GM12875 (cell line): Measurements from ENCODE around the gene RNF121.
A peak's percentile ranks its signal among the peaks of the same experiment; 100 is the strongest.
"Not testable (repeated sequence)": the region's sequence is repeated elsewhere in the genome, so short reads cannot be mapped to it uniquely, and the experiment has no call there.

Experiments used
- H3K4me3 ChIP-seq: one replicate; pipeline ENCODE4 v1.5.1; 2011; ENCODE audit warnings: low read depth, low read length, control low read depth
- CTCF ChIP-seq: IDR thresholded peaks from 2 replicates; pipeline ENCODE4 v1.5.1; 2011; ENCODE audit warnings: low read depth, mild to moderate bottlenecking, control low read depth, inconsistent platforms, low read length, moderate library complexity, borderline replicate concordance; ENCODE audit not compliant: insufficient read depth

The RNF121 gene

DNA sequence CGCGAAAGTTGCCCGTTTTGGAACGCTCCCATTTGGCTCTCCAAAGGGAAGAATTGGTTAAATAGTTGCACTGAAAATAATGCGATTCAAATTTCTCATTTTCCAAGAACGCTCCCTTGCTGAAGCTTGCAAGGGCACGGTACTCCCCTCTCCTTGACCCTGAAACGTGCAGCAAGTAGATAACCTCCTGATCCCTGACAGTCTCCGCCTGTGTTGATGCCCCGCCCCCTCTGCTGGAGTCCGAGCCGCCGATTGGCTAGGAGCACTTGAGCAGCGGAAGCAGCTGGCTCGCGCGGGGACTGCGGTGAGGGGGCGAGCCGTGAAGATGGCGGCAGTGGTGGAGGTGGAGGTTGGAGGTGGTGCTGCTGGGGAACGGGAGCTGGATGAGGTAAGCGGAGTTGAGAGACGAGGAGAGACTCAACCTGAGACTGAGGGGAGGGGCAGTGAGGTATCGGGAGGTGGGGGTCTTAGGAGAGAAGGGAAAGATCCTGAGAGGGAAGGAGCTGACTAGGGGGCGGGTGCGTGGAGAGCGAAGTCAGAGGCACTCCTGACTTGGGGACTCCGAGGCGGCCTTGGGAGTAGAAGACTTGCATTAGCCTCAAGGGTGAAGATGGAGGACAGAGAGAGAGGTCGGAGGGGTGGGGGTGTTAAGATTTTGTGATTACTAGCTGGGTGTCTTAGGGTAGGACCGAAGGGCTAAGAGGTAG is at the start of gene RNF121:
TSS of gene RNF121 (plus strand) at position 310 of the 707 bp plus-strand sequence. CDS start at position 326, 16 bp downstream.
- TF ChIP-seq CTCF: no peak
- H3K4me3 ChIP-seq: peak within 1 kb of the TSS; percentile 58

DNA sequence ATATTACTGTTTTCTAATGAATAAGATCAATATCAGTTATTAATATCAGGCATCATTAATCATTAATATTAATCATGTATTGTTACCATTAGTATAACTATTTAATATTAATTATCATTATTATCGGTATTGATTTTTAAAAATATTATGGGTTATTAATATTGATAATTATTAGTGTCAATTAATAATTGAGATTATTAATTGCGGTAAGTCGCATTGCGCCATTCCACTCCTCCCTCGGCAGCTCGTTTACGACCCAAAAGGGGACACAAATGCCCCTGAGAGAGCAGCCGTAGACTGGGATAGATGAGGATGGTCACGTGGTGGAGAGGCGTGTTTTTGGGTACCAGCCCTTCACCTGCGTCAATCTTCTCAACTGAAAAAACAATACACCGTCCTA is 43.0 kb upstream of the RNF121 start:
- H3K4me3 ChIP-seq: not testable (repeated sequence)

DNA sequence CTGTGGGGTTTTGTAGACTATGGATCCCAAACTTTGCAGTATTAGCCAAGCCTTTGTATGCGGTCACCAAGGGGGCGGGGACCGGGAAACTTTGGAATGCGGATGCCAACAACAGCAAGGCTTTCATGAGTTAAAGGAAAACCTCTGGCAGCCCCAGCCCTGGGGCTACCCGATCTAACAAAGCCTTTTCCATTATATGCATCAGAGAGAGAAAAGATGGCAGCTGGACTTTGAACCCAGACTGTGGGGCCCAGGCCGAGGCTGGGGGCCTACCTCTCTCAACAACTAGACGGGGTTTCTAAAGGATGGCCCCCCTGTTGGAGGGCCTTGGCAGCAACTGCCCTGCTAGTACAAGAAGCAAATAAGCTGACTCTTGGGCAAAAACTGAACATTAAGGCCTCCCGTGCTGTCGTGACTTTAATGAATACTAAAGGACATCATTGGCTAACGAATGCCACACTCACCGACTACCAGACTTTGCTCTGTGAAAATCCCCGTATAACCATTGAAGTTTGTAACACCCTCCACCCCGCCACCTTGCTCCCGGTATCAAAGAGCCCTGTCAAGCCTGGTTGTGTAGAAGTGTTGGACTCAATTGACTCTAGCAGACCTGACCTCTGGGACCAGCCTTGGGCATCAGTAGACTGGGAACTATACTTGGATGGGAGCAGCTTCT is 40.4 kb upstream of the RNF121 start:
- H3K4me3 ChIP-seq: not testable (repeated sequence)

- not testable (repeated sequence) for H3K4me3 ChIP-seq
Observed at GRCh38 chr11:71889181-71889872, 39.5 kb upstream of the RNF121 start.

- no peak for TF ChIP-seq CTCF
- no peak overlapping the region for H3K4me3 ChIP-seq
Observed at GRCh38 chr11:71895961-71896360, 32.9 kb upstream of the RNF121 start.

DNA sequence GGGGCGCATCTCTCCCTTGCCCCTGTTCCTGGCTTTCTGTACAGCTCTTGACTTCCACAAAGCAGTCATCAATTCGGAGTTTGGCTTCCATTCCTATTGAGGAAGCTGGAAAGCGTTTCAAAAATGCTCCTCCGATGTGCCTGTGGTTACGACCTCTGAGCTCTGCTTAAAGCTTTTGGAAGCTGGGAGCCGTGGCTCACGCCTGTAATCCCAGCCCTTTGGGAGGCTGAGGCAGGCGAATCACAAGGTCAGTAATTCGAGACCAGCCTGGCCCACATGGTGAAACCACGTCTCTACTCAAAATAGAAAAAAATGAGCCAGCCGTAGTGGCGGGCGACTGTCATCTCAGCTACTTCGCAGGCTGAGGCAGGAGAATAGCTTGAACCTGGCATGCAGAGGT is 27.7 kb upstream of the RNF121 start:
- not testable (repeated sequence) for H3K4me3 ChIP-seq

DNA sequence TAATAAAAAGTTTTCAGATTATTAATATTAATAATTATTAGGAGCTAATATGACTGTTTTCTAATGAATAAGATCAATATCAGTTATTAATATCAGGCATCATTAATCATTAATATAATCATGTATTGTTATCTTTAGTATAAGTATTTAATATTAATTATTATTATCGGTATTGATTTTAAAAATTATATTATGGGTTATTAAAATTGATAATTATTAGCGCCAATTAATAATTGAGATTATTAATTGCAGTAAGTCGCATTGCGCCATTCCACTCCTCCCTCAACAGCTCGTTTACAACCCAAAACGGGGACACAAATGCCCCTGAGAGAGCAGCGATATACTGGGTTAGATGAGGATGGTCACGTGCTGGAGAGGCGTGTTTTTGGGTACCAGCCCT is 20.6 kb upstream of the RNF121 start:
- H3K4me3 ChIP-seq: no peak overlapping the region
- no peak for TF ChIP-seq CTCF

GRCh38 chr11:71910775-71911174 is 18.1 kb upstream of the RNF121 start:
- H3K4me3 ChIP-seq: not testable (repeated sequence)

- H3K4me3 ChIP-seq: not testable (repeated sequence)
- TF ChIP-seq CTCF: peak; percentile 21; the same call in 1 of the 2 replicates
Observed at GRCh38 chr11:71911321-71911985, 17.4 kb upstream of the RNF121 start.

GRCh38 chr11:71911986-71912340 is 16.9 kb upstream of the RNF121 start:
- H3K4me3 ChIP-seq: not testable (repeated sequence)
